GM19239 (cell line): Measurements from ENCODE around the gene BAHCC1.

ENCODE experiments used
- DNase-seq: peaks from one replicate; pipeline ENCODE4 v3.0.0; 2011; ENCODE audit warnings: low spot score; ENCODE audit not compliant: insufficient read length
- FAIRE-seq: peaks from 2 replicates; lab custom pipeline; 2011; peaks lifted over from hg19 to GRCh38; lab: Jason Lieb, UNC

The BAHCC1 gene

DNA sequence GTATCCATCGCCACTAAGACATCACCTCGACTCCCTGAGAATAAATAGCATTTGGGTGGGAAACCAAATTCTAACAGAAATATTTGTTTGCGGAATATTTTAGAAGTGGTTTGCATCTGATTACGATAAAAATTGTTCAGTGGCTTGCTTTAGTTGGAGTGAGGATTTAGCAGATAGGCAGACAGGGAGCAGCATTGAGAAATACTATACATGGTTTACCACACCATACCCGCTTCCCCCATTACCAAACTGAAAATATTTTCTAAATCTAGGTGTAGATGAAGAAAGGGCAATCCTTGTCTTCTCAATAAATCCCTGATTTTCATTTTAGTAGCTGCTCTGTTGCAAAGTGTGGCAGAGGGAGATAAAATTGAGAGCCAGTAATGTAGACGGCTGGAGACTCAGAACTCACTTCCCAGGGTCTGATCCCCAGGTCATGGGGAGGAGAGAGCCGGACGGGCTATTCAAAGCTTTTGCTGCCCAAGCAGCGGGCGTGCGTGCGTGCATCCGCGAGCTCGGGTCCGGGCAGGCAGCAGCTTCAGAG lies 808 bp upstream of the BAHCC1 start:
- no peak for FAIRE-seq
- DNase-seq, result no peak

DNA sequence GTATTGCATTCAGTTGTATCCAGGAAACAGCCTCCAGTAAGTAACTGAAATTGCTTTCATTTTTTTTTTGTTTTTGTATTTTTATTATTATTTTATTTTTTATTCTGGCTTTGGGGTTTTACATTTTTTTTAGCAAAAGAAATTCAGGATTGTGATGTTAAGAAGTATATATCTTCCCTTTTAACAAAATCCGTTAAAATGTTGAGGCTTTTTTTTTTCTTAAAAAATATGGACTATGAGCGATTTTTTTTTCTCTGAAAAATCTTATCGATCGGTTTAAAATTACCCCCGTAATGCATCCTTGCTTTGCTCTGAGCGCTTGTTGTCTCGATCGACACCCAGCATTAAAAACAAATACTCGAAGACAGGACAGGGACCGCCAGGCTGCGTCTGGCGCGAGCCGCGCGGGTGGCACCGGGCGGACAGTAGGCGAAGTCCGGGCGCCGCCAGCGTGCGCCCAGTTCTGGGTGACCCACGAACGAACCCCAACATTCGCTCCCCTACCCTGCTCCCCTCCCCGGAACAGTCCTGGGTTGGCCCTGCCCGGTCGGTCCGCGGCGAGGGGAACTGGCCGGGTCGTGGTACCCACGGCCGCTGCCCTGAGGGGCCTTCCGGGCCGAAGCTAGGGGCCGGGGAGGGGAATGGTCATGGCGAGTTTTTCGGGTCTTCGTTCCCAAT lies 482 bp downstream of the BAHCC1 start:
- FAIRE-seq (no peak), DNase-seq (no peak)

DNA sequence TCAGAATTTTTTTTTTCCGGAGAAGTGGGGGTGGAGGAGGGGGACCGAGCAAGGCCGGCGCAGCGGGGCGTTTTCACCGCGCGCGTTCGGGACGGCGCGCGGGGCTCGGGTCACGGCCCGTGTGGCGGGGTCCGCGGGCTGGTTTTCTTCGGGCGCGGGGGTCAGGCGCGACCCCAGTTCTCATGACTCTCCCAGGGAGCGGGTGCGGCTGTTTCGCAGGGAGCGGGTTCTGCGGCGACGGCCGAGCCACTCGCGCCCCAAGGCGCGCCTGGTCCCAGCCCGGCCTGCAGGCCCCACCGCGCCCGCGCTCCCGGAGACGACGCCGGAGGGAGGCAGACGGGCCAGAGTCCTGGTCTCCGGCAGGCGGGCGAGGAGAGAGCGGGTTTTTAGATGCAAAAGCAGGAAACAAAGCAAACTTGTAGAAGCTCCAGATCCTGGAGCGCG lies 1.0 kb downstream of the BAHCC1 start:
- DNase-seq (no peak), FAIRE-seq (no peak)

- DNase-seq, result no peak
- FAIRE-seq, result no peak
Measured at GRCh38 chr17:81396722-81397313, 1.6 kb downstream of the BAHCC1 start.

DNA sequence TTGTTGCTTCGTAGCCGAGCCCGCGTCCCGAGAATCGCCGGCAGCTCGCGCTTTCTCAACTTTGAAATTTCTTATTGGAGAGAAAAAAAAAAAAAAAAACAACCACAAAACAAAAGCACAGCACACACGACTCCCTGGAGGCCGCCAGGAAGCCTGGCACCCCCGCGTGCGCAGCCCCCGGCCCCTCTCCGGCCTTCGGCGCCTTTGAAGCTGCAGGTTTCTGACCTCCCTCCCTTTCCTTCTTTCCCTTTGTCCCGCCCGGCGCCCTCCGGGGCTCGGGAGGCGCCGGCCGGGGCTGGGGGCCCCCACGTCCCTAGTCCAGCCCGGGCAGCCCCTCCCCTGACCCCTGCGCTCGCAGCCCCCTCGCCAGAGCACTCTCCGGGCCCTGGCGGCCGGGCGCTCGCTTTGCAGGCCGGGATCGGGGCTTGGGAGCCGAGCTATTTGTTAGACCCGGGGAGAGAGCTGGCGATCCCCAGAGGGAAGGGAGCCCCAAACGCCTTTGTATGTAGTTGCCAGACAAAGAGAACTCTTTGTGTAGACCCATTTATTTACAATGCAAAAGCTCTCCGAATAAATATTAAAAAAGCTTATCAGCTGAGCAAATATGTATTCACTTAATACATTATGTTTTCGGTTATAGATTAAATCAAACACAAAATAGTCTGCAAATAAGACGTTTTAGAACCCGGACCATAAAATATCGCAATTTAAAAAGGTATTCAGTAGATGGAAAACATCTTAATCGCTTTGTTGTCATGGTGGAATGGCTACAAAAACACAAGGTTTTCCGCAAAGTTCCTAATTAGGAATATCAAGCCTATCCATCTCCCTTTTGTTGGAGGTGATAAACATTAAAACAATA lies 2.3 kb downstream of the BAHCC1 start:
- DNase-seq, result no peak
- no peak for FAIRE-seq

- no peak for DNase-seq
Measured at GRCh38 chr17:81398176-81398831, 3.0 kb downstream of the BAHCC1 start.

GRCh38 chr17:81398832-81399411 lies 3.7 kb downstream of the BAHCC1 start:
- DNase-seq (no peak), FAIRE-seq (no peak)

More at GRCh38 chr17:81398176-81398831, 3.0 kb downstream of the BAHCC1 start:
- no peak for FAIRE-seq

DNA sequence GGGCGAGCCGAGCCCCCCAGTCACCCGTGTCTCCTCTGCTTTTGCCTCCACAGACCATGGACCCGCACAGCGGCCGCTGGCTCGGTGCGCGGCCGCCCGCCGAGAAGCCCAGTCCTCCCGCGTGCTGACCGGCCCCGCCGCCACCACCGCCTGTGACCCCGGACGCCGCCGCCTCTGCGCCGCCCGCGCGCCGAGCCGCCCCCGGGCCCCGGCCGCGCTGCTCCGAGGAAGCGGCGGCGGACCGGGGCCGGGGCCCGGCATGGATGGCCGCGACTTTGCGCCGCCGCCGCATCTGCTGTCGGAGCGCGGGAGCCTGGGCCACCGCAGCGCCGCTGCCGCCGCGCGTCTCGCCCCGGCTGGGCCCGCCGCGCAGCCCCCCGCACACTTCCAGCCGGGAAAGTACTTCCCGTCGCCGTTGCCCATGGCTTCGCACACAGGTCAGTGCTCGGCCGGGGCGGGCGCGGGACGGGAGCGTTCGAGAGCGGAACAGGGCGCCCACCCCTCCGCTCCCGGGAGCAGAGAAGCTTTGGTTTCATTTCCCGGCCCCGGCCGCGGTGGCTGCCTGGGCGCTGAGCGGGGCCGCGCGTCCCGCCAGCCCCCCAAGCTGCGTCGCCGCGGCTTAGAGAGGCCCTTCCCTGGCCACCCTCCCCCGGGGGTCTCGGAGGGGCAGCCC lies 4.4 kb downstream of the BAHCC1 start:
- FAIRE-seq, result no peak
- no peak for DNase-seq

DNA sequence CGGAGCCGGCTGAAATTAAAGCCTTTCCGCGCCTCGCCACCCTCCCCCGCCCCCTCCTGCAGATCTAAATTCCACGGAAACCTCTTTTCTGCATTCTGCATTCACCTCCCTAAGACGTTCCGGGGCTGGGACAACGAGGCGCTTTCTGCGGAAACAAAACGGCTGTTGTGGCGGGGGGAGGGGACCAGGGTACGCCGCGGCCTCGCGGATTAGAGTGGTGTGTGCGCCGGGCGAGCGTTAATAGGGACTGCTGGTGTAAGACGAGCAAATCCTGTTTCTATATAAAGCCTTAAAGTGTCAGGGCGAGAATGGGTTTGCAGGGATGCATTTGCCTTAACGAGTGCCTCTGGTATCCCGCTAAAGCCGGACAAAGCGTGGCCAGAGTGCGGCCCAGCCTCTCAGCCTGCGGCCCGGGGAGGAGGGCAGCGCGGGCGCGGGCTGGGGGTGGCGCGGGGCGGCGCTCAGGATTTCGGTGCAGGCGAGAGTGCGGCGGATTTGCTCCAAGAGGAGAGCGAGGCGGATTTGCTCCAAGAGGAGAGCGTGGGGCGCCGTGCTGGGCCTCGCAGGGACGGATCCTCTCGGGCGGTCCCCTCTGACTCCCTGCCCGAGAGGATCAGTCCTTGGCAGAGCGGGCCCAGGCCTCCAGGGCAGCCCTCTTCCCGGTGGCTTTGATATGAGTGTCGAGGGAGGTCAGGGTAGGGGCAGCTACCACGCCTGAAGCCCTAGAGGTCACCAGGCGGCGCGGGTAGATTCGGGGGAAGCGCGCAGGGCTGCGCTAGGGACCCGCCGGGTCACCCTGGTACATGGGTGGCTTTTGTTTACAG lies 5.1 kb downstream of the BAHCC1 start:
- FAIRE-seq (no peak), DNase-seq (no peak)

DNA sequence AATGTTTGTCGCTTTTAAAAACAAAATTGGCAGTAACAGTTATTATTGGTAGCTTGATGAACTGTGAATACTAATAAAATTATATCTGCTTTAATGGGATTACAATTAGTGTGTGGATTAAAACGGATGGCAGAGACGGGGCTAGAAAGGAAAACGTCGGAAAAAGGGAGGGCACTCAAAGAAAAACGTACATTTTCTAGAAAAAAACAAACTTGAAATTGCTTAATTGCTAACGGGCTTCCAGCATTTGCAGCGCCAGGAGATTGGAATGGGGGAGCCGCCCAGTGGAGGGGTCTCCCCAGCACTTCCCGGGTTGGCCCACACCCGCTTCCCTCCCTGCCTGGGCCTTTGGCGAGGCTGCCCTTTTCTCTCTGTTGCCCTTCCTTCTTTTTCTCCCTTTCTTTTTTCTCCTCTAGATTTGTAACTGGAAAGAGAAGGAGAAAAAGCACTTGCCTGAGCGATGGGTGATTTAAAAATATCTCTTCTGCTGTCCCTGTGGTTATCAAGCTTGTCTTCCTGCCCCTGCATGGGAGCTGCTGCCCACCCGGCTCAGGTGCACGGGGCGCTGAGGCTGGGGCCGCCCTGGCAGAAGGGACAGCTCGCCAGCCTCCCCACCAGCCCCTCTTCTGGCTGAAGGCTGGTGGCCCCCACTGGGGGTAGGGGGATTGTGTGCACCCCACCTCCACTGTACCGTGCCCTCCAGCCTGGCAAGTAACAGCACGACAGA lies 5.9 kb downstream of the BAHCC1 start:
- FAIRE-seq (no peak), DNase-seq (no peak)

DNA sequence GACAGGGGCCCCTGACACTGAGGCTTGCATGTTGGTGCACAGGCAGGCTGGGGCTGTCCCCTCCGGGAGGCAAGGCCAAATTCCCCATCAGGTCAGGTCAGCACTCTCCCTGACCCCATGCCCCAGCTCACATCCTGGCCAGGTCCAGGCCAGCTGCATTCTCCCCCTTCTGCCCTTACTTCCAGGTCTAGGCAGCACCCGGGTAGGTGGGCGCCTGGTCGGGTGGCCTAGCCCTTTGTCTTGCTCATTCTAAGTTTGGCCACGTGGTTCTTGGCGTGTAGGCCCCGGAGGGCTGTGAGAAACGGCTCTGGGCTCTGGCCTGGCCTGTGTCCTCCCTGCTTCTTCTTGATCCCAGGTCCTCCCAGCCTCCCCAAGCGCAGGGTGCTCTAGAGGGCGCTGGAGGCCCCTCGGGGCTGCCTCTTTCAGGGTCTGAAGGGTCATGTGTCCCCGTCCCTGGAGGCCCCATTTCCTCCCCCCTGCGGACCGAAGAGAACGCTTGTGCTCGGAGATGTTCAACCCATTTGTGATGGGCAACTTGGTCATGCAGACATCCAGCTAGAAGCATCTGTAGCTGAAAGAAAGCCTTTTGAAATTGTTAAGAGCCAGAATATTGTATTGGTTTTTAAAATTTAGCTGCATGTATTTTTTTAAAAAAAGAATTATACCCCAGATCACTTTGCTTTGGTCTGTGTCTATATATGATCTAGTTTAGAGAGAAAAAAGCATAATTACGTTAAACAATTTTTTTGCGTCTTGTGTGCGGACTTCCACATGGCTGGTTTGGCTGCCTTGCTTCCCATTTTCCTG lies 6.7 kb downstream of the BAHCC1 start:
- FAIRE-seq (no peak), DNase-seq (peak; percentile 66)

GRCh38 chr17:81402530-81402941 lies 7.3 kb downstream of the BAHCC1 start:
- no peak for DNase-seq
- FAIRE-seq, result no peak

GRCh38 chr17:81402981-81403467 lies 7.8 kb downstream of the BAHCC1 start:
- no peak for DNase-seq
- no peak for FAIRE-seq

DNA sequence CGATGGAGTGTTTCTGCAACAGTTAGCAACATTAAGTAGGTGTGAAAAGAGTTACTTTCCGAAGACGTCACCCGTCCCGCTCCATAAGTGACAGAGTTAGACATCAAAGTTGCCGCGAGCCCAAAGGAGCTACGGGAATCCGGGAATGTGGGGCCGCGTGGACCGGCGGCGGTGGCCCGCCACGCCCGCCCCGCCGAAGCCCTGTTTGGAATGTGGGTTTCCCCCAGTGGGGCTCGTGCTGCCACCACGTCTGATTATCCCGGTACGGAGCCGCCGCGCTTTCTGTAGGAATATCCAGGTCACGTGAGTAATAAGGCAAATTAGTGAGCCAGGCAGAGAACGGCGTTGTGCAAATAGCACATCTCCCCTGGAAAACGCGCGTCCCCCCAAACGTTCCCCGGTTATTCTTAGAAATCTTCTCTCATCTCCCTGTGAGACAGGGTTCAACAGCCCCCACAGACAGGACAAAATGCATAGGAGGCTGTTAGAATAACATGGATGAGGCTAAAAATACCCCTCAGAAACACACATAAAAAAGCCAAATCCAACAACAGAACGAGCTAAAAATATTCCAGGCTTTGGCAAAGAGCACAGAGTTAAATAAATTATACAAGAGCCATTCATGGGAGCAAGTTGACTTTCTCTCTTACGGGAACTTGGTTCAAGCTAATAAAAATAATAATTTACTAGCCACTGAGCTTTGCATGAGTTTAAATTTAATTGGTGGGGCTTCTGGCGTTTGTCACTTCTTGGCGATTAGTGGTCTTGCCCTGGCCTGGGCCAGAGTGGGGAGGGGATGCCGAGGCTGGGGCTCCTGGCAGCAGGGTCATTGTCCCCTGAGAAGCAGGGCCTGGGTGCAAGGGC lies 8.6 kb downstream of the BAHCC1 start:
- no peak for FAIRE-seq
- no peak for DNase-seq

DNA sequence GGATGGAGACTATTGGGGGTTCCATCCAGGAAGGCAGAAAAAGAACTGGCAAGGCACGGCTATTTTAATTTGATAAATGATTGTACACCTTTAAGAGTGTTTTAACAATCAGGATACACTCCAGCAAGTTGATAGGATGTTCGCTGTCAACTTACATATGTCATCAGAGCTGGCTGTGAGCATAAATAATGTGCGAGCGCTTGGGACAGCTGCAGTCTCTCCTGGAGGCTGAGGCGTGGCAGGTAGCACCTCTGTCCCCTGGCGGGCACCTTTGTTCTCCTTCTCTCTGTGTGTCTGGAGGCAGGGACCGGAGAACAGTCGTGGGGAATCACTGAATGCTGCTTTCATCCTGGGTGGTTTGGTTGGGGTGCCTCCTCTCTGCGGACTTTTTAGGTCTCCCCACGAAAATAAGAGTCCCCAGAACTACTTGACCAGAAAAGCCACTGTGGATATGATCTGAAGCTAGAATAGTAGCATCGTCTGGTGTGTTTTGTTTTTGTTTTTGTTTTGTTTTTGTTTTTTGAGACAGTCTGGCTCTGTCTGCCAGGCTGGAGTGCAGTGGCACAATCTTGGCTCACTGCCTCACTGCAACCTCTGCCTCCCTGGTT lies 9.4 kb downstream of the BAHCC1 start:
- FAIRE-seq, result no peak
- no peak for DNase-seq

DNA sequence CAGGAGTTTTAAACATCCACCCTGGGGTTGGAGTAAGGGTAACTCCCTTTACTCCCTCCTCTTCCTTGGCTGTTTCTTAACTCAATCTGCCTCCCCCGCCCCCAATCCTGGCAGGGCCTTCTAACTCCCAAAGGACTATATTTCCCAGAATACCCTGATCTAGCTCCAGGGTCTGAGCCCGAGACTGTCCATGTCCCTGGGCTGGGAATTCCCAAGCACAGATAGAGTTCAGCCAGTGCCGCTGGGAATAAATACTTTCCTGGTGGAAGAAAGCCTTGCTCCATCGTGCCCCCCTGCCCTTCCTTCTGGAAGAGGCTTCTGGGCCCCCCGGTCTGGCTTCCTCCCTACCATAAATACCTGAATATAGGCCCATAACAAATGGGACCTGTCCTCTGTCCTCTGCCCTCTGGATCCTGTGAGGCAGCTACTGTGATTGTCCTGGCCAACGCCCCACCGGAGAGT lies 10.2 kb downstream of the BAHCC1 start:
- no peak for DNase-seq
- FAIRE-seq, result no peak
